ENCODE data around the gene MEGF8. TPM values are rescaled to one million over a fixed set of nuclear protein-coding genes. Genes with fewer than 3 reads are reported as not detected.

Gene MEGF8
- total RNA-seq, 1 donor from 2014 or later: 45.0 TPM

- DNase-seq (ENCODE audit: low read depth): no peak
- no peak for TF ChIP-seq CTCF (IDR thresholded peaks at IDR 0.05; ENCODE audit: insufficient read depth, low read length, poor library complexity, severe bottlenecking)
- Histone ChIP-seq H3K27me3 (ENCODE audit: control insufficient read depth, insufficient read depth, low read length) (no peaks in the 10 kb centered on the region), H3K36me3 (ENCODE audit: control insufficient read depth, insufficient read depth, low read length) (no peaks in the 10 kb centered on the region), H3K4me3 (ENCODE audit: low read depth, low read length) (no peak overlapping the region)
These were observed 75.0 kb downstream of the MEGF8 start for GRCh38 chr19:42400404-42400803.

- no peaks in the 10 kb centered on the region for H3K27me3 ChIP-seq (ENCODE audit: control insufficient read depth, insufficient read depth, low read length)
- peak; percentile 38 for DNase-seq (ENCODE audit: low read depth)
- H3K4me3 ChIP-seq (ENCODE audit: low read depth, low read length): peak overlapping the region; percentile 51
- no peaks in the 10 kb centered on the region for H3K36me3 ChIP-seq (ENCODE audit: control insufficient read depth, insufficient read depth, low read length)
- TF ChIP-seq CTCF (IDR thresholded peaks at IDR 0.05; ENCODE audit: insufficient read depth, low read length, poor library complexity, severe bottlenecking): peak; percentile 80
These were observed 76.2 kb downstream of the MEGF8 start for GRCh38 chr19:42401365-42402303.

GRCh38 chr19:42402376-42403116 is 77.1 kb downstream of the MEGF8 start:
- H3K4me3 ChIP-seq (ENCODE audit: low read depth, low read length): peak overlapping the region; percentile 51
- TF ChIP-seq CTCF (IDR thresholded peaks at IDR 0.05; ENCODE audit: insufficient read depth, low read length, poor library complexity, severe bottlenecking): no peak
- H3K36me3 ChIP-seq (ENCODE audit: control insufficient read depth, insufficient read depth, low read length): no peaks in the 10 kb centered on the region
- DNase-seq (ENCODE audit: low read depth): no peak
- no peaks in the 10 kb centered on the region for H3K27me3 ChIP-seq (ENCODE audit: control insufficient read depth, insufficient read depth, low read length)

- H3K36me3 ChIP-seq (ENCODE audit: control insufficient read depth, insufficient read depth, low read length): no peaks in the 10 kb centered on the region
- DNase-seq (ENCODE audit: low read depth): no peak
- no peaks in the 10 kb centered on the region for H3K27me3 ChIP-seq (ENCODE audit: control insufficient read depth, insufficient read depth, low read length)
- H3K4me3 ChIP-seq (ENCODE audit: low read depth, low read length): no peak overlapping the region
- no peak for TF ChIP-seq CTCF (IDR thresholded peaks at IDR 0.05; ENCODE audit: insufficient read depth, low read length, poor library complexity, severe bottlenecking)
These were observed 78.2 kb downstream of the MEGF8 start for GRCh38 chr19:42403586-42403985.

- no peak for TF ChIP-seq CTCF (IDR thresholded peaks at IDR 0.05; ENCODE audit: insufficient read depth, low read length, poor library complexity, severe bottlenecking)
- no peaks in the 10 kb centered on the region for H3K27me3 ChIP-seq (ENCODE audit: control insufficient read depth, insufficient read depth, low read length)
- H3K36me3 ChIP-seq (ENCODE audit: control insufficient read depth, insufficient read depth, low read length): no peaks in the 10 kb centered on the region
- DNase-seq (ENCODE audit: low read depth): no peak
- no peak overlapping the region for H3K4me3 ChIP-seq (ENCODE audit: low read depth, low read length)
These were observed 80.7 kb downstream of the MEGF8 start for GRCh38 chr19:42406111-42406510.

Measured in kidney epithelial cell (primary cell).